Astrocyte (in vitro differentiated cells and primary cell): Measurements from ENCODE around the gene ZNF444. TPM values are rescaled to one million over a fixed set of nuclear protein-coding genes. Genes with fewer than 3 reads are reported as not detected.

Experiments used
- DNase-seq: peaks from one replicate; pipeline ENCODE4 v3.0.0-alpha.2; 2010; ENCODE audit warnings: low read depth
- FAIRE-seq: peaks from 2 replicates; lab custom pipeline; 2011; peaks lifted over from hg19 to GRCh38; lab: Jason Lieb, UNC
- H2AFZ ChIP-seq: 2 replicates; pipeline ENCODE4 v1.6.0; 2012; ENCODE audit warnings: low read depth, low read length, inconsistent platforms
- H3K27ac ChIP-seq: 2 replicates; pipeline ENCODE4 v1.5.1; 2011; ENCODE audit warnings: low read depth, low read length, inconsistent platforms
- H3K27me3 ChIP-seq: 2 replicates; pipeline ENCODE4 v1.6.0; 2011; ENCODE audit warnings: low read length, inconsistent platforms; ENCODE audit not compliant: insufficient read depth
- H3K36me3 ChIP-seq: 2 replicates; pipeline ENCODE4 v1.5.1; 2011; ENCODE audit warnings: low read length, inconsistent platforms; ENCODE audit not compliant: insufficient read depth
- H3K4me1 ChIP-seq: 2 replicates; pipeline ENCODE4 v1.5.1; 2011; ENCODE audit warnings: low read length, inconsistent platforms; ENCODE audit not compliant: insufficient read depth
- H3K4me2 ChIP-seq: 2 replicates; pipeline ENCODE4 v1.6.0; 2012; ENCODE audit warnings: low read length, inconsistent platforms
- H3K4me3 ChIP-seq: 2 replicates; pipeline ENCODE4 v1.5.1; 2011; ENCODE audit warnings: low read depth, mild to moderate bottlenecking, low read length, inconsistent platforms; ENCODE audit not compliant: insufficient read depth
- H3K79me2 ChIP-seq: 2 replicates; pipeline ENCODE4 v1.6.0; 2012; ENCODE audit warnings: mild to moderate bottlenecking, low read length, inconsistent platforms; ENCODE audit not compliant: insufficient read depth
- H3K9ac ChIP-seq: 2 replicates; pipeline ENCODE4 v1.6.0; 2012; ENCODE audit warnings: mild to moderate bottlenecking, low read length, inconsistent platforms
- H3K9me3 ChIP-seq: 2 replicates; pipeline ENCODE4 v1.5.1; 2012; ENCODE audit warnings: low read depth, mild to moderate bottlenecking, low read length, inconsistent platforms; ENCODE audit not compliant: insufficient read depth
- H4K20me1 ChIP-seq: 2 replicates; pipeline ENCODE4 v1.6.0; 2012; ENCODE audit warnings: low read length, inconsistent platforms; ENCODE audit not compliant: insufficient read depth
- H3K27ac Mint-ChIP-seq: one replicate; pipeline ENCODE4 v1.8.0; 2021; ENCODE audit warnings: mild to moderate bottlenecking, mixed read lengths; ENCODE audit not compliant: unreplicated experiment
- H3K27me3 Mint-ChIP-seq: one replicate; pipeline ENCODE4 v1.8.0; 2021; ENCODE audit warnings: low read depth, mixed read lengths; ENCODE audit not compliant: unreplicated experiment
- H3K36me3 Mint-ChIP-seq: one replicate; pipeline ENCODE4 v1.8.0; 2021; ENCODE audit warnings: low read depth, mixed read lengths; ENCODE audit not compliant: unreplicated experiment
- H3K4me1 Mint-ChIP-seq: one replicate; pipeline ENCODE4 v1.8.0; 2021; ENCODE audit warnings: low read depth, mixed read lengths; ENCODE audit not compliant: unreplicated experiment
- H3K4me3 Mint-ChIP-seq: one replicate; pipeline ENCODE4 v1.8.0; 2021; ENCODE audit warnings: mild to moderate bottlenecking, moderate library complexity, mixed read lengths; ENCODE audit not compliant: unreplicated experiment
- H3K9me3 Mint-ChIP-seq: one replicate; pipeline ENCODE4 v1.8.0; 2021; ENCODE audit warnings: mild to moderate bottlenecking, mixed read lengths; ENCODE audit not compliant: unreplicated experiment
- EZH2 ChIP-seq: IDR thresholded peaks from 2 replicates; pipeline ENCODE4 v1.6.1; 2012; ENCODE audit warnings: mild to moderate bottlenecking, low read length, inconsistent platforms; ENCODE audit not compliant: insufficient read depth
- total RNA-seq: library from RNA; stranded (reverse); gene quantifications from 2 replicates; pipeline ENCODE4 v1.2.1, GENCODE V29; 2021
- TF ChIP-seq, protein P1 (sequence below): IDR thresholded peaks from 2 replicates; pipeline ENCODE4 v1.5.1; 2011; ENCODE audit warnings: low read depth, mild to moderate bottlenecking, inconsistent platforms, low read length, moderate library complexity; ENCODE audit not compliant: insufficient read depth

Gene ZNF444
- total RNA-seq, 1 donor from 2014 or later: 34.7 TPM

DNA sequence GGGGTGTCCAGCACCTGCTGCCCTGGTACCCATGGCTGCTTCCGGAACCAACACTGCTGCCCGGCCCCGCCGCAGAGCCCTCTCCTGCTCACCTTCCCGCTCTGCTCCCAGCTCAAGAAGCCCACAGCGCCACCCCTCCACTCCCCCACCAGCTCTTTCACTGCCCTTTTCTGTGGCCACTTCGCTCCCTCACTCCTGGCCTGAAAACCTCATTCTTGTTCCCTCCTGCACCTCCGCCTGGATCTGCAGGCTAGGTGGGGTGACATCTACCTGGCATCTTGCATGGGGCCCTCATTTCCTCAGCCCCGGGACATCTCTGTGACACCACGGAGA, 26.3 kb upstream of the ZNF444 start:
- Mint-ChIP-seq H3K9me3 (no peaks in the 10 kb centered on the region), H3K36me3 (peaks cover 15% of the 10 kb centered on the region), H3K4me1 (peaks cover 43% of the 10 kb centered on the region), H3K27me3 (no peaks in the 10 kb centered on the region), H3K4me3 (no peak overlapping the region), H3K27ac (no peak overlapping the region)
- peaks cover 100% of the 10 kb centered on the region for H3K79me2 ChIP-seq
- no peak overlapping the region for H3K4me2 ChIP-seq
- no peaks in the 10 kb centered on the region for H3K27me3 ChIP-seq
- DNase-seq: no peak
- H2AFZ ChIP-seq: no peak overlapping the region
- no peak overlapping the region for H3K27ac ChIP-seq
- TF ChIP-seq EZH2: no peak
- TF ChIP-seq, protein P1, sequence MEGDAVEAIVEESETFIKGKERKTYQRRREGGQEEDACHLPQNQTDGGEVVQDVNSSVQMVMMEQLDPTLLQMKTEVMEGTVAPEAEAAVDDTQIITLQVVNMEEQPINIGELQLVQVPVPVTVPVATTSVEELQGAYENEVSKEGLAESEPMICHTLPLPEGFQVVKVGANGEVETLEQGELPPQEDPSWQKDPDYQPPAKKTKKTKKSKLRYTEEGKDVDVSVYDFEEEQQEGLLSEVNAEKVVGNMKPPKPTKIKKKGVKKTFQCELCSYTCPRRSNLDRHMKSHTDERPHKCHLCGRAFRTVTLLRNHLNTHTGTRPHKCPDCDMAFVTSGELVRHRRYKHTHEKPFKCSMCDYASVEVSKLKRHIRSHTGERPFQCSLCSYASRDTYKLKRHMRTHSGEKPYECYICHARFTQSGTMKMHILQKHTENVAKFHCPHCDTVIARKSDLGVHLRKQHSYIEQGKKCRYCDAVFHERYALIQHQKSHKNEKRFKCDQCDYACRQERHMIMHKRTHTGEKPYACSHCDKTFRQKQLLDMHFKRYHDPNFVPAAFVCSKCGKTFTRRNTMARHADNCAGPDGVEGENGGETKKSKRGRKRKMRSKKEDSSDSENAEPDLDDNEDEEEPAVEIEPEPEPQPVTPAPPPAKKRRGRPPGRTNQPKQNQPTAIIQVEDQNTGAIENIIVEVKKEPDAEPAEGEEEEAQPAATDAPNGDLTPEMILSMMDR: no peak
- no peak for FAIRE-seq
- no peak overlapping the region for H3K4me3 ChIP-seq
- H3K4me1 ChIP-seq: peaks cover 15% of the 10 kb centered on the region
- no peaks in the 10 kb centered on the region for H3K9me3 ChIP-seq
- H3K36me3 ChIP-seq: no peaks in the 10 kb centered on the region
- no peak overlapping the region for H3K9ac ChIP-seq
- peaks cover 92% of the 10 kb centered on the region for H4K20me1 ChIP-seq

DNA sequence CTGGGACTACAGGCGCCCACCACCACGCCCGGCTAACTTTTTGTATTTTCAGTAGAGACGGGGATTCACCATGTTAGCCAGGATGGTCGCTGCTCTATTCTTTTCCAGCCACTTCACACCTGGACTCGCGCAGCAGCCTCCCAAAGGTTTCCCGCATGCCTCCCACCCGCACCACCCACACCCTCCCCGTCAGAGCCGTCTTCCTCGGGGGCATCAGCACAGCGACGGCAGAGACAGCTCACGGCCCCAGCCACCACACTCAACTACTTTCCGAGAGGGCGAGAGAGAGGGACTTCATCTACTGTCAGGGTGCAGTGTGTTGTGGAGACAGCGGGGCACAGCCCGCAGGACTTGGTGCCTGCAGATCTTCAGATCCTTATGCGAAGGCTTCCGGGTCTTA, 25.6 kb upstream of the ZNF444 start:
- DNase-seq (no peak), FAIRE-seq (no peak)
- Mint-ChIP-seq H3K4me1 (peaks cover 39% of the 10 kb centered on the region), H3K4me3 (no peak overlapping the region), H3K27ac (no peak overlapping the region), H3K27me3 (no peaks in the 10 kb centered on the region), H3K9me3 (no peaks in the 10 kb centered on the region), H3K36me3 (peaks cover 13% of the 10 kb centered on the region)
- no peak overlapping the region for H3K27ac ChIP-seq
- TF ChIP-seq, protein P1: no peak
- H3K79me2 ChIP-seq: peaks cover 100% of the 10 kb centered on the region
- H3K9ac ChIP-seq: no peak overlapping the region
- H3K36me3 ChIP-seq: no peaks in the 10 kb centered on the region
- no peak overlapping the region for H3K4me3 ChIP-seq
- no peaks in the 10 kb centered on the region for H3K9me3 ChIP-seq
- H3K4me1 ChIP-seq: peaks cover 18% of the 10 kb centered on the region
- peaks cover 88% of the 10 kb centered on the region for H4K20me1 ChIP-seq
- H2AFZ ChIP-seq: no peak overlapping the region
- H3K27me3 ChIP-seq: no peaks in the 10 kb centered on the region
- no peak overlapping the region for H3K4me2 ChIP-seq

DNA sequence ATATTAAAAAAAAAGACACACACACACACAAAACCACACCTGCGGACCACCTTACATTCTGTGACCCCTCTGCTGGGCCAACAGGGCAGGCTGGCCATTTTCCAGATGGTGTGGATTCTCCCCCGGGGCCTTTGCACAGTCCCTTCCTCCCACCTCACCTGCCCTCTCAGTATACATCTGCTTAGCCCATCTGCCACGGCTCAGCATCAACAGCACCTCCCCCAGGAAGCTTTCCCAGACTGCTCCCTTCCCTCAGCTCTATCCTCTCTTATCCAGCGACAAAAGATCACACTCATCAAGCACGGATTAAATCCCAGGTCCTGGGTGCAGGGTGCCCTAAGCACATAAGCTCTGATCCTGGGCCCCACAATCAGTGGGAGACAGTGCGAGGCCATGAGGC, 24.5 kb upstream of the ZNF444 start:
- FAIRE-seq (no peak), DNase-seq (no peak)
- peaks cover 13% of the 10 kb centered on the region for H3K36me3 Mint-ChIP-seq
- peak overlapping the region; percentile 56 for H3K4me3 Mint-ChIP-seq
- TF ChIP-seq, protein P1: no peak
- no peak for TF ChIP-seq EZH2
- no peak overlapping the region for H2AFZ ChIP-seq
- no peaks in the 10 kb centered on the region for H3K9me3 Mint-ChIP-seq
- peaks cover 77% of the 10 kb centered on the region for H4K20me1 ChIP-seq
- no peak overlapping the region for H3K4me2 ChIP-seq
- no peak overlapping the region for H3K4me3 ChIP-seq
- H3K27ac ChIP-seq: no peak overlapping the region
- no peaks in the 10 kb centered on the region for H3K9me3 ChIP-seq
- H3K36me3 ChIP-seq: no peaks in the 10 kb centered on the region
- peaks cover 90% of the 10 kb centered on the region for H3K79me2 ChIP-seq
- H3K27me3 ChIP-seq: no peaks in the 10 kb centered on the region
- H3K27ac Mint-ChIP-seq: no peak overlapping the region
- H3K27me3 Mint-ChIP-seq: no peaks in the 10 kb centered on the region
- H3K9ac ChIP-seq: no peak overlapping the region
- peaks cover 11% of the 10 kb centered on the region for H3K4me1 ChIP-seq
- H3K4me1 Mint-ChIP-seq: peaks cover 33% of the 10 kb centered on the region
